Ovary (tissue), 9 donors: ENCODE measurements around the gene FOCAD. TPM values are rescaled to one million over a fixed set of nuclear protein-coding genes. Genes with fewer than 3 reads are reported as not detected.

Experiments used
- DNase-seq, 5 donors: peaks; one replicate each; pipeline ENCODE4 v3.0.0-alpha.2; 2019 to 2020
- H3K27ac ChIP-seq, 2 donors: fragments of 200-600 bp; one replicate each; pipeline versions ENCODE4 v1.5.1 to v1.8.0; 2019 to 2022
- H3K27me3 ChIP-seq: fragments of 200-600 bp; one replicate; pipeline ENCODE4 v1.8.0; 2022
- H3K36me3 ChIP-seq: fragments of 200-600 bp; sonication (generic); one replicate; pipeline ENCODE4 v1.5.1; 2019
- H3K4me1 ChIP-seq: one replicate; pipeline ENCODE4 v1.8.1; 2013; ENCODE audit warnings: mild to moderate bottlenecking, moderate library complexity; ENCODE audit not compliant: insufficient read depth
- H3K4me3 ChIP-seq: fragments of 200-600 bp; sonication (generic); one replicate; pipeline ENCODE4 v1.5.1; 2017
- H3K9me3 ChIP-seq, 2 donors: fragments of 200-600 bp in 1 of 2; sonication (generic) in 1 of 2; one replicate each; pipeline versions ENCODE4 v1.5.1 to v1.8.1; 2013 to 2019; ENCODE audit warnings: mild to moderate bottlenecking in 1 of 2, moderate library complexity in 1 of 2
- EP300 ChIP-seq: sonication (generic); formaldehyde crosslinking; IDR thresholded peaks from one replicate; pipeline ENCODE4 v1.6.1; 2017; ENCODE audit warnings: antibody characterized with exemption
- POLR2A ChIP-seq: fragments of 450-650 bp; IDR thresholded peaks from one replicate; pipeline ENCODE4 v1.6.1; 2017; ENCODE audit warnings: antibody characterized with exemption, mild to moderate bottlenecking, moderate library complexity
- WGBS, 3 donors: extraction: QIAGEN DNeasy Blood & Tissue Kit in 1 of 3; methylation state at CpG; one replicate each; pipeline versions ENCODE4 v1.1.5 to v1.1.7; 2013 to 2017; 5-methylcytosine and 5-hydroxymethylcytosine counted together
- intact Hi-C, 4 donors: fragments of 100-400 bp; cut with DNase I; formaldehyde crosslinking; loops; one replicate each; pipeline versions ENCODE4 v1.11.0 to v1.15.1; 2022 to 2023
- polyA plus RNA-seq, 2 donors: library from polyadenylated mRNA; stranded (reverse); fragments of 200-250 nt in 1 of 2; fragments of 350-450 nt in 1 of 2; fragmentation: Illumina TruSeq in 1 of 2; extraction: RNeasy Lipid Tissue Mini Kit (QIAGEN cat#74804) in 1 of 2; gene quantifications; one replicate each; pipeline ENCODE4 v1.2.3, GENCODE V29; 2013 to 2014
- total RNA-seq, 7 donors: library from RNA; depleted of rRNA in 2 of 7; stranded (reverse); fragments of >200 nt in 2 of 7; fragmentation: NEBNext Ultra II Directional in 3 of 7; extraction: Animal tissue kit (Norgen Biotek cat#: 25700) in 3 of 7; gene quantifications; one replicate each; pipeline versions ENCODE4 v1.1.0 to v1.2.4, GENCODE V29; 2016 to 2023
- TF ChIP-seq, protein P1 (sequence below), 3 donors: fragments of 450-650 bp in 2 of 3; fragments of 200-600 bp in 1 of 3; IDR thresholded peaks; one replicate each; pipeline versions ENCODE4 v1.5.1 to v1.8.0; 2016 to 2022; ENCODE audit warnings: antibody characterized with exemption in 3 of 3, mild to moderate bottlenecking in 1 of 3
- donor health status: DM: no; HTN: no; CAD: no; lungs with moderate emphysema.
- donor health status: DM: no; HTN: no; CAD: no.
- donor health status: Bipolar disorder and iron deficiency.
- donor health status: DM: yes; HTN: yes; CAD: no.
- donor health status: DM: no; HTN: no; CAD: no.
- donor health status: DM: yes; HTN: yes; CAD: no.

FOCAD gene
- total and polyA plus RNA-seq, 9 donors, result 5.4 to 39.2 (median 22.2) TPM

- Histone ChIP-seq H3K9me3 (no peaks in the 10 kb centered on the region), H3K27ac (no peak overlapping the region), H3K4me3 (no peak overlapping the region), H3K4me1 (no peaks in the 10 kb centered on the region), H3K36me3 (no peaks in the 10 kb centered on the region), H3K27me3 (no peaks in the 10 kb centered on the region)
- TF ChIP-seq, protein P1, sequence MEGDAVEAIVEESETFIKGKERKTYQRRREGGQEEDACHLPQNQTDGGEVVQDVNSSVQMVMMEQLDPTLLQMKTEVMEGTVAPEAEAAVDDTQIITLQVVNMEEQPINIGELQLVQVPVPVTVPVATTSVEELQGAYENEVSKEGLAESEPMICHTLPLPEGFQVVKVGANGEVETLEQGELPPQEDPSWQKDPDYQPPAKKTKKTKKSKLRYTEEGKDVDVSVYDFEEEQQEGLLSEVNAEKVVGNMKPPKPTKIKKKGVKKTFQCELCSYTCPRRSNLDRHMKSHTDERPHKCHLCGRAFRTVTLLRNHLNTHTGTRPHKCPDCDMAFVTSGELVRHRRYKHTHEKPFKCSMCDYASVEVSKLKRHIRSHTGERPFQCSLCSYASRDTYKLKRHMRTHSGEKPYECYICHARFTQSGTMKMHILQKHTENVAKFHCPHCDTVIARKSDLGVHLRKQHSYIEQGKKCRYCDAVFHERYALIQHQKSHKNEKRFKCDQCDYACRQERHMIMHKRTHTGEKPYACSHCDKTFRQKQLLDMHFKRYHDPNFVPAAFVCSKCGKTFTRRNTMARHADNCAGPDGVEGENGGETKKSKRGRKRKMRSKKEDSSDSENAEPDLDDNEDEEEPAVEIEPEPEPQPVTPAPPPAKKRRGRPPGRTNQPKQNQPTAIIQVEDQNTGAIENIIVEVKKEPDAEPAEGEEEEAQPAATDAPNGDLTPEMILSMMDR (IDR thresholded peaks at IDR 0.05), result no peak
- no peak for TF ChIP-seq EP300
- TF ChIP-seq POLR2A, result no peak
- intact Hi-C loops, result no loop called here
- no peak for DNase-seq
- 90 to 91% (median 90%) methylated on average over 11 of the region's 11 CpGs for WGBS, 3 donors
Measured at GRCh38 chr9:20804489-20805250, 120.6 kb downstream of the FOCAD start.

GRCh38 chr9:20805766-20806165 lies 121.7 kb downstream of the FOCAD start:
- no peaks in the 10 kb centered on the region for H3K36me3 ChIP-seq
- no peak for DNase-seq
- no peaks in the 10 kb centered on the region for H3K9me3 ChIP-seq
- no peaks in the 10 kb centered on the region for H3K27me3 ChIP-seq
- WGBS, 3 donors, result 95 to 99% (median 97%) methylated on average over 2 of the region's 2 CpGs
- no peak overlapping the region for H3K27ac ChIP-seq
- intact Hi-C loops, result no loop called here
- H3K4me1 ChIP-seq, result no peaks in the 10 kb centered on the region
- no peak overlapping the region for H3K4me3 ChIP-seq
- TF ChIP-seq EP300 (no peak), POLR2A (no peak)
- TF ChIP-seq, protein P1 (IDR thresholded peaks at IDR 0.05), result no peak

DNA sequence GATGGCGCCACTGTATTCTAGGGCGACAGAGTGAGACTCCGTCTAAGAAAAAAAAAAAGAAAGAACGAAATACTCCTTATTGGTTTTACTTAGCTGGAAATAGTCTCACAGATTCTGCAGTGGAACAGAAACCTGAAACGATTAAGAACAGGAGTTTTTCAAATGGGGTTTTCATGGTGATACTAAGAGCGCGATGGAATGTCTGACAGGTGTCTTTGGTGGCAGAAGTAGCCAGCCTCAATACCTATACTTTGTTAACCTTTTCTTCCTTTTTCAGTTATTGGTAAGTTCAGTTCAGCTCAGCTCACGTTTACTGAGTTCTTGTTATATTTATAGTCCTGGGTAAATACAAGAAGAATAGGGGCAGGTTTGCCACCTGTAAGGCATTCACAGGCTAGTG lies 123.9 kb downstream of the FOCAD start:
- no peaks in the 10 kb centered on the region for H3K9me3 ChIP-seq
- H3K4me3 ChIP-seq, result no peak overlapping the region
- DNase-seq, result no peak
- H3K27me3 ChIP-seq, result no peaks in the 10 kb centered on the region
- TF ChIP-seq, protein P1 (IDR thresholded peaks at IDR 0.05), result no peak
- no peak for TF ChIP-seq POLR2A
- TF ChIP-seq EP300, result no peak
- H3K27ac ChIP-seq, result no peak overlapping the region
- H3K36me3 ChIP-seq, result no peaks in the 10 kb centered on the region
- intact Hi-C loops, result no loop called here
- no peaks in the 10 kb centered on the region for H3K4me1 ChIP-seq
- 82 to 90% (median 82%) methylated on average over 8 of the region's 8 CpGs for WGBS, 3 donors

- TF ChIP-seq EP300, result no peak
- no peak for TF ChIP-seq POLR2A
- TF ChIP-seq, protein P1 (IDR thresholded peaks at IDR 0.05), result no peak
- Histone ChIP-seq H3K9me3 (no peaks in the 10 kb centered on the region), H3K4me3 (no peak overlapping the region), H3K27me3 (no peaks in the 10 kb centered on the region), H3K27ac (no peak overlapping the region), H3K4me1 (no peaks in the 10 kb centered on the region), H3K36me3 (no peaks in the 10 kb centered on the region)
- DNase-seq, result no peak
- intact Hi-C loops, result no loop called here
Measured at GRCh38 chr9:20811872-20812271, 127.8 kb downstream of the FOCAD start.
